Sigmoid colon (tissue), 7 donors: Measurements from ENCODE around the gene PGAM2. TPM values are rescaled to one million over a fixed set of nuclear protein-coding genes. Genes with fewer than 3 reads are reported as not detected.

ENCODE experiments used
- DNase-seq: peaks from one replicate; pipeline ENCODE4 v3.0.0-alpha.2; 2019
- H3K27ac ChIP-seq, 4 donors: fragments of 200-600 bp; sonication (generic); one replicate each; pipeline ENCODE4 v1.5.1; 2016 to 2019; ENCODE audit warnings: mild to moderate bottlenecking in 1 of 4
- H3K27me3 ChIP-seq, 3 donors: fragments of 200-600 bp; sonication (generic); one replicate each; pipeline ENCODE4 v1.5.1; 2019; ENCODE audit warnings: mild to moderate bottlenecking in 1 of 3
- H3K36me3 ChIP-seq, 4 donors: fragments of 200-600 bp; sonication (generic); one replicate each; pipeline ENCODE4 v1.5.1; 2016 to 2019
- H3K4me1 ChIP-seq, 4 donors: fragments of 200-600 bp; sonication (generic); one replicate each; pipeline ENCODE4 v1.5.1; 2017 to 2019
- H3K4me3 ChIP-seq, 4 donors: fragments of 200-600 bp; sonication (generic); one replicate each; pipeline ENCODE4 v1.5.1; 2017 to 2019; ENCODE audit warnings: mild to moderate bottlenecking in 2 of 4, moderate library complexity in 1 of 4
- H3K9me3 ChIP-seq, 4 donors: fragments of 200-600 bp in 3 of 4; sonication (generic) in 3 of 4; one replicate each; pipeline versions ENCODE4 v1.5.1 to v1.6.1; 2013 to 2019
- EP300 ChIP-seq, 4 donors: sonication (generic); formaldehyde crosslinking; IDR thresholded peaks; one replicate each; pipeline ENCODE4 v1.6.1; 2017; ENCODE audit warnings: antibody characterized with exemption in 4 of 4
- POLR2A ChIP-seq, 2 donors: fragments of 450-650 bp; IDR thresholded peaks; one replicate each; pipeline ENCODE4 v1.6.1; 2016; ENCODE audit warnings: antibody characterized with exemption in 2 of 2, mild to moderate bottlenecking in 2 of 2, moderate library complexity in 2 of 2
- POLR2AphosphoS5 ChIP-seq, 4 donors: sonication (generic); formaldehyde crosslinking; IDR thresholded peaks; one replicate each; pipeline ENCODE4 v1.6.1; 2017; ENCODE audit warnings: antibody characterized with exemption in 4 of 4
- WGBS, 2 donors: extraction: QIAGEN DNeasy Blood & Tissue Kit; methylation state at CpG; one replicate each; pipeline ENCODE4 v1.1.7; 2013; 5-methylcytosine and 5-hydroxymethylcytosine counted together
- intact Hi-C: fragments of 100-400 bp; cut with DNase I; formaldehyde crosslinking; loops from one replicate; pipeline ENCODE4 v1.15.1; 2023
- polyA plus RNA-seq, 3 donors: library from polyadenylated mRNA; stranded (reverse); fragments of 200-250 nt; gene quantifications; one replicate each; pipeline ENCODE4 v1.2.3, GENCODE V29; 2013
- total RNA-seq, 4 donors: library from RNA; depleted of rRNA; stranded (reverse); fragments of >200 nt; gene quantifications; one replicate each; pipeline ENCODE4 v1.1.0, GENCODE V29; 2016
- TF ChIP-seq, protein P1 (sequence below), 4 experiments: fragments of 450-650 bp in 3 of 4; fragments of 200-600 bp in 1 of 4; IDR thresholded peaks; one replicate each; pipeline ENCODE4 v1.5.1; 2016 to 2019; ENCODE audit warnings: antibody characterized with exemption in 4 of 4, mild to moderate bottlenecking in 3 of 4, moderate library complexity in 2 of 4
- donor health status: healthy with polysubstance abuse.
- donor health status: Bipolar disorder and iron deficiency.
- donor health status: healthy.

PGAM2 gene
- total and polyA plus RNA-seq, 7 donors = 0.71 to 3.0 (median 1.3) TPM; not detected in 1

GRCh38 chr7:44063547-44063893 is 1.8 kb downstream of the PGAM2 start:
- TF ChIP-seq POLR2A (IDR thresholded peaks at IDR 0.05) (no peak), POLR2AphosphoS5 (IDR thresholded peaks at IDR 0.05) (no peak), EP300 (IDR thresholded peaks at IDR 0.05) (no peak)
- TF ChIP-seq, protein P1, sequence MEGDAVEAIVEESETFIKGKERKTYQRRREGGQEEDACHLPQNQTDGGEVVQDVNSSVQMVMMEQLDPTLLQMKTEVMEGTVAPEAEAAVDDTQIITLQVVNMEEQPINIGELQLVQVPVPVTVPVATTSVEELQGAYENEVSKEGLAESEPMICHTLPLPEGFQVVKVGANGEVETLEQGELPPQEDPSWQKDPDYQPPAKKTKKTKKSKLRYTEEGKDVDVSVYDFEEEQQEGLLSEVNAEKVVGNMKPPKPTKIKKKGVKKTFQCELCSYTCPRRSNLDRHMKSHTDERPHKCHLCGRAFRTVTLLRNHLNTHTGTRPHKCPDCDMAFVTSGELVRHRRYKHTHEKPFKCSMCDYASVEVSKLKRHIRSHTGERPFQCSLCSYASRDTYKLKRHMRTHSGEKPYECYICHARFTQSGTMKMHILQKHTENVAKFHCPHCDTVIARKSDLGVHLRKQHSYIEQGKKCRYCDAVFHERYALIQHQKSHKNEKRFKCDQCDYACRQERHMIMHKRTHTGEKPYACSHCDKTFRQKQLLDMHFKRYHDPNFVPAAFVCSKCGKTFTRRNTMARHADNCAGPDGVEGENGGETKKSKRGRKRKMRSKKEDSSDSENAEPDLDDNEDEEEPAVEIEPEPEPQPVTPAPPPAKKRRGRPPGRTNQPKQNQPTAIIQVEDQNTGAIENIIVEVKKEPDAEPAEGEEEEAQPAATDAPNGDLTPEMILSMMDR (IDR thresholded peaks at IDR 0.05) = no peak
- Histone ChIP-seq H3K36me3 (peaks cover 15 to 43% (median 21%) of the 10 kb centered on the region in 4 donors), H3K4me3 (no peak overlapping the region), H3K27me3 (no peaks in the 10 kb centered on the region), H3K4me1 (peaks cover 0 to 25% (median 20%) of the 10 kb centered on the region in 4 donors), H3K27ac (no peak overlapping the region), H3K9me3 (no peaks in the 10 kb centered on the region)
- 77% methylated on average over 10 of the region's 10 CpGs for WGBS, 2 donors
- intact Hi-C loops = no loop called here
- DNase-seq = peak; percentile 52

- WGBS, 2 donors = 69 to 89% methylated on average over 3 of the region's 3 CpGs
- intact Hi-C loops = no loop called here
These were observed 2.5 kb downstream of the PGAM2 start for GRCh38 chr7:44062903-44063295.

GRCh38 chr7:44062180-44062902 is 3.0 kb downstream of the PGAM2 start:
- no peaks in the 10 kb centered on the region for H3K9me3 ChIP-seq
- H3K4me1 ChIP-seq = peaks cover 0 to 25% (median 20%) of the 10 kb centered on the region in 4 donors
- H3K36me3 ChIP-seq = peaks cover 27 to 55% (median 33%) of the 10 kb centered on the region in 4 donors
- 84 to 89% methylated on average over 11 of the region's 11 CpGs for WGBS, 2 donors
- no peak overlapping the region for H3K4me3 ChIP-seq
- TF ChIP-seq POLR2AphosphoS5 (IDR thresholded peaks at IDR 0.05) (no peak), POLR2A (IDR thresholded peaks at IDR 0.05) (no peak), EP300 (IDR thresholded peaks at IDR 0.05) (no peak)
- TF ChIP-seq, protein P1 (IDR thresholded peaks at IDR 0.05) = no peak
- intact Hi-C loops = no loop called here
- DNase-seq = peak; percentile 67
- H3K27ac ChIP-seq = no peak overlapping the region
- no peaks in the 10 kb centered on the region for H3K27me3 ChIP-seq

More at GRCh38 chr7:44062903-44063295, 2.5 kb downstream of the PGAM2 start:
- Histone ChIP-seq H3K4me1 (peaks cover 0 to 25% (median 20%) of the 10 kb centered on the region in 4 donors), H3K36me3 (peaks cover 21 to 49% (median 28%) of the 10 kb centered on the region in 4 donors), H3K27ac (no peak overlapping the region), H3K4me3 (no peak overlapping the region), H3K9me3 (no peaks in the 10 kb centered on the region), H3K27me3 (no peaks in the 10 kb centered on the region)
- DNase-seq = no peak
- TF ChIP-seq POLR2AphosphoS5 (IDR thresholded peaks at IDR 0.05) = no peak
- TF ChIP-seq, protein P1 (IDR thresholded peaks at IDR 0.05) = no peak
- no peak for TF ChIP-seq POLR2A (IDR thresholded peaks at IDR 0.05)
- no peak for TF ChIP-seq EP300 (IDR thresholded peaks at IDR 0.05)

DNA sequence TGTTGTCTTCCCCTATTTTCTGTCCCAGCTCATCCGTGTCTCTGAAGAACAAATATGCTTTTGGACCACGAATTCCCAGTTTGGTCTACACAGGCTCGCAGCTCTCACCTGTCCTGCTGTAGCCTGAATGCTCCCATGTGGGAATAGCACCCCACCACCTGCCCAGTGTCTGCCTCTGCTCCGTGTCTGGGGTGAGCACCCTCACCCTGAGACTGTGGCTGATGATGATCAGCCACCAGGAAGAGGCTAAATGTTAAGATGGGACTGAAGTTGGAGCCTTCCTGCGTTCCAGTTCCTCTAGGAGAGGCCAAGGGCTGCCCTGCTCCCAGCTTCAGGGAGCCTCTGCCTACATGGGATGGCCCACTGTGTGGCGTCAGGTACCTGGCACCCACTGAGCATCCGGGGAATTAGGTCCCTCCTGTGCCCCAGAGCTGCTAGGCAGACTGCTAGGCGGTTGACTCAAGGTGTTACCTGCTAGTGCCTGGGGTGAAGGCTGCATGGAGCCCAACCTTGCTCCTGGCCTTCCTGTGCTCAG is 3.7 kb downstream of the PGAM2 start:
- no peak overlapping the region for H3K4me3 ChIP-seq
- H3K27ac ChIP-seq = no peak overlapping the region
- no peak for TF ChIP-seq POLR2A (IDR thresholded peaks at IDR 0.05)
- peaks cover 0 to 25% (median 20%) of the 10 kb centered on the region in 4 donors for H3K4me1 ChIP-seq
- peak; percentile 21 for DNase-seq
- peaks cover 32 to 61% (median 40%) of the 10 kb centered on the region in 4 donors for H3K36me3 ChIP-seq
- no peaks in the 10 kb centered on the region for H3K27me3 ChIP-seq
- intact Hi-C loops = no loop called here
- no peaks in the 10 kb centered on the region for H3K9me3 ChIP-seq
- WGBS, 2 donors = 86 to 91% methylated on average over 8 of the region's 8 CpGs

GRCh38 chr7:44060948-44061644 is 4.3 kb downstream of the PGAM2 start:
- TF ChIP-seq POLR2A (IDR thresholded peaks at IDR 0.05) (no peak), POLR2AphosphoS5 (IDR thresholded peaks at IDR 0.05) (no peak), EP300 (IDR thresholded peaks at IDR 0.05) (no peak)
- TF ChIP-seq, protein P1 (IDR thresholded peaks at IDR 0.05) = no peak
- Histone ChIP-seq H3K27me3 (no peaks in the 10 kb centered on the region), H3K9me3 (no peaks in the 10 kb centered on the region), H3K4me1 (peaks cover 0 to 19% (median 17%) of the 10 kb centered on the region in 4 donors), H3K4me3 (no peak overlapping the region), H3K36me3 (peaks cover 32 to 67% (median 43%) of the 10 kb centered on the region in 4 donors), H3K27ac (no peak overlapping the region)
- intact Hi-C loops = no loop called here
- 90 to 91% methylated on average over 8 of the region's 8 CpGs for WGBS, 2 donors
- peak; percentile 50 for DNase-seq
